GM11168 (cell line): ENCODE results near the gene COL26A1.
"Not testable (repeated sequence)": the region's sequence is repeated elsewhere in the genome, so short reads cannot be mapped to it uniquely, and the experiment has no call there.

Experiments
- in situ Hi-C: fragments of 300-500 bp; cut with MboI; formaldehyde crosslinking; loops from one replicate; pipeline ENCODE4 v1.12.0; 2022; ENCODE audit warnings: low sequenced_read_pairs; ENCODE audit not compliant: unreplicated experiment

COL26A1 gene

GRCh38 chr7:101399759-101400158 lies 37.1 kb downstream of the COL26A1 start:
- in situ Hi-C loops: no loop called here

GRCh38 chr7:101400751-101401150 lies 38.1 kb downstream of the COL26A1 start:
- in situ Hi-C loops: no loop called here

- in situ Hi-C loops: no loop called here
Measured at GRCh38 chr7:101401390-101402080, 38.9 kb downstream of the COL26A1 start.

DNA sequence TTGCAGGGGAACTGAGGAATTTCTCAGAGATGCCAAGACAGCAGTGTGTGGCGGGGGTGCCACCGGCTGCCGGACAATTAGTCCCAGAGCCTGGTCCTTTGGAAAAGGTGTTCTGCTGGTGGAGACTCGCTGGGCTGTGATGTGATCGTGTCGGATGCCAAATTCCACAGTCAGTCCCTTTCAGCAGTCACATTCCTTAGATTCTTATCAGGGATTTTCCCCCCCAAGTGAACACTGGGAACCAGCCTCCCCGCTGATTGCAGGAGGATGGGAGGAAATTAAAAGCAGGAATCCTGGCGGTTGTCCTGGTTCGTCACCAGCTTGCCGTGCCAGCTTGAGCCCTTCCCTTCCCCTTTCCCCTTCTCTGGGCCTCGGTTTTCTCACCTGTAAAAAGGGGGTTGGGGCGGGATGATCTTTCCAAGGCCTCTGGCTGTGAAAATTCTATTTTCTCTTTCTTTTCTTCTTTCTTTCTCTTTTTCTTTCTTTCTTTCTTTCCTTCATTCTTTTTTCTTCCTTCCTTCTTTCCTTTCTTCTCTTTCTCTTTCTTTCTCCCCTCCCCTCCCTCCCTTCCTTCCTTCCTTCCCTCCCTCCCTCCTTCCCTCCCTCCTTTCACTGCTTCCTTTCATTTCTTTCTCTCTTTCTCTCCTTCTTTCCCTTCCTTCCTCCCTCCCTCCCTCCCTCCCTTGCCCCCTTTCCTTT lies 39.6 kb downstream of the COL26A1 start:
- in situ Hi-C loops: no loop called here

DNA sequence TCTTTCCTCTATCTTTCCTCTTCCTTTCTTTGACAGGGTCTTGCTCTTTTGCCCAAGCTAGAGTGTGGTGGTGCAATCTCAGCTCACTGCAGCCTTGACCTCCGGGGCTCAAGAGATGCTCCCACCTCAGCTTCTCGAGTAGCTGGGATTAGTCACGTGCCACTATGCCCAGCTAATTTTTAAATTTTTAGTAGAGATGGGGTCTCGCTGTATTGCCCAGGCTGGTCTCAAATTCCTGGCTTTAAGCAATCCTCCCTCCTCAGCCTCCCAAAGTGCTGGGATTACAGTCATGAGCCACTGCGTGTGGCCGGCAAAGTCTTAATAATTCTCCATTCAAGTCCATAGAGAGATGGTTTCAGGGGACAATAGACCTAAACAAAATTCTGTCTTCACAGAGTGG lies 40.2 kb downstream of the COL26A1 start:
- in situ Hi-C loops: no loop called here

DNA sequence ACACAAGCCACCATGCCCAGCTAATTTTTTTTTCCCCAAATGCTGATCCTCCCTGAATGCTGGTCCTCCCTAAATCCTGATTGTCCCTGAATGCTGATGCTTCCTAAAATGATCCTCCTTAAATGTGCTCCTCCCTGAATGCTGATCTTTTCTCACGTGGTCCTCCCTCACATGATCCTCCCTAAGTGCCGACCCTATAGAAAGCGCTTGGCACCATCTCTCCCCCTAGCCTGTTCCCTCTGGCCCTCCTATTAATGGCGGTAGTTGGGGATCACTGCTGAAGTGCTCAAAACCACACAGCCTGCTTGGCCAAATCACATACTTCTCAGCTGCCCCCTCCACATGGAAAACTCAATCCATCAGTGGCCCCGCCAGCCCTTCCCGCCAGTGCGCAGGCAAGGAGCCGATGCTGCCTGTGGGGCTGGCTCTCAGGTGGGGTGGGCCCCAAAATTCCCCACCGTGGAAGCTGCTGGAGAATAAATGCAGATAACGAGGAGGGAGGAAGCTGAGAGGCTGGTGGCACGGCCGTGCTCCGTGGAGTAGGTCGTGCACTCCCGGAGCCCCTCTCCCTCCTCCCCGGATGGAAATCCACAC lies 42.9 kb downstream of the COL26A1 start:
- in situ Hi-C loops: no loop called here

DNA sequence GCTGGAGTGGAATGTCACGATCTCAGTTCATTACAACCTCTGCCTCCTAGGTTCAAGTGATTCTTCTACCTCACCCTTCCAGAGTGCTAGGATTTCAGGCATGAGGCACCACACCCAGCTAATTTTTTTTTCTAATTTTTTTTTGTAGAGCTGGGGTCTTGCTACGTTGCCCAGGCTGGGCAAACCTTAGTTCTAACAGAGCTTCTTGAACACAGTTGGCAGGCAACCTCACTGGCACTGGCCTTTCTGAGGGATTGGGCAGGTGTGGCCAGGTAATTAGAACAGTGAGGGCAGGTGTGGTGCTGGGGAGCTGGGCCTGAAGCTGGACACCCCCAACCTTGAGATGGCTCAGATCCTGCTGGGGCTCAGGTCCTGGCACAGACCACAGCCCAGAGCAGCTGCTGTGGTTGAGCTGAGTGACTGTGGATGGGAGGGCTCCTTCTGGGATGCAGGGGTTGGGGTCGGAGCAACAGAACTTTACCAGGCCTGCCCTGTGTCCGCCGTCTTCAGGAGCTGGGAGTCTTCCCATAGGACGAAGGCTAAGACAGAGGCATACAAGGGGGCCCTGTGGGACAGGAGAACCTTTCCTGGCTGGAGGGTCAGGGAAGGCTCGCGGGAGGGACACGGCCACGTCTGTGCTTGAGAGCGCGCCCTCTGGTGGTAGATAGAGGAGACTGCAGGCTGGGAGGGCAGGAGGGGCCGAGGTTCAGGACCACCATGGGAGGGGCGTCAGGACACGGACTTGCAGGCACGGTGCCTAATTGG lies 48.2 kb downstream of the COL26A1 start:
- in situ Hi-C loops: no loop called here

- in situ Hi-C loops: no loop called here
Measured at GRCh38 chr7:101411508-101411874, 48.8 kb downstream of the COL26A1 start.

GRCh38 chr7:101412976-101413375 lies 50.3 kb downstream of the COL26A1 start:
- in situ Hi-C loops: no loop called here

GRCh38 chr7:101418694-101419093 lies 56.0 kb downstream of the COL26A1 start:
- in situ Hi-C loops: no loop called here

DNA sequence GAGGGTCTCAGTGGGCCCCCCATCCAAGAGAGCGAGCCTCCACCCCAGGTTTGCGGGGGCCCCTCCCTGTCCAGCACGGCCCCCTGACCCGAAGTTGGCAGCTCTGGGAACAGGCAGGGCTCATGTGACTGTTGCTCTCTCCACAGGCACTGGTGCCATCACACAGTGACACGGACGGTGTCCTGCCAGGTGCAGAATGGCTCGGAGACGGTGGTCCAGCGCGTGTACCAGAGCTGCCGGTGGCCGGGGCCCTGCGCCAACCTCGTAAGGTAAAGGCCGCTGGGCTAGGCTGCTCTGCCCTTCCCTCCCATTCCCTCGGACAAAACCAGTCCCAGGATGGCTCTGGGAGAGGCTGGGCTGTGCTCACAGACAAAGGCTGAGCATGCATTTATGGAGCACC lies 57.2 kb downstream of the COL26A1 start:
- in situ Hi-C loops: no loop called here

DNA sequence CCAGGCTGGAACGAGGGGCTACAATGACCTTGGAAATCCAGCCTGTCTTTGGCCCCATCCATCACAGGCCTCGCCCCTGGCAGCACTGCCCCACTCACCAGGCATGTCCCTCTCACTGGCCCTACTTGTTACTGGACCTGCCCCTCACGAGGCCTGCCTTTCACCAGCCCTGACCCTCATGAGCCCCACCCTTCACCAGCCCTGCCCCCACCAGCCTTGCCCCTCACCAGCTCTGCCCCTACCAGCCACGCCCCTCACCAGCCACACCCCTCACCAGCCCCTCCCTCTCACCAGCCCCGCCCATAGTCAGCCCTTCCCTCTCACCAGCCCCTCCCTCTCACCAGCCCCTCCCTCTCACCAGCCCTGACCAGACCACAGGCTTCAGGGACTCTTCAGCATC lies 57.8 kb downstream of the COL26A1 start:
- in situ Hi-C loops: no loop called here

- in situ Hi-C loops: no loop called here
Measured at GRCh38 chr7:101422356-101423195, 59.9 kb downstream of the COL26A1 start.

DNA sequence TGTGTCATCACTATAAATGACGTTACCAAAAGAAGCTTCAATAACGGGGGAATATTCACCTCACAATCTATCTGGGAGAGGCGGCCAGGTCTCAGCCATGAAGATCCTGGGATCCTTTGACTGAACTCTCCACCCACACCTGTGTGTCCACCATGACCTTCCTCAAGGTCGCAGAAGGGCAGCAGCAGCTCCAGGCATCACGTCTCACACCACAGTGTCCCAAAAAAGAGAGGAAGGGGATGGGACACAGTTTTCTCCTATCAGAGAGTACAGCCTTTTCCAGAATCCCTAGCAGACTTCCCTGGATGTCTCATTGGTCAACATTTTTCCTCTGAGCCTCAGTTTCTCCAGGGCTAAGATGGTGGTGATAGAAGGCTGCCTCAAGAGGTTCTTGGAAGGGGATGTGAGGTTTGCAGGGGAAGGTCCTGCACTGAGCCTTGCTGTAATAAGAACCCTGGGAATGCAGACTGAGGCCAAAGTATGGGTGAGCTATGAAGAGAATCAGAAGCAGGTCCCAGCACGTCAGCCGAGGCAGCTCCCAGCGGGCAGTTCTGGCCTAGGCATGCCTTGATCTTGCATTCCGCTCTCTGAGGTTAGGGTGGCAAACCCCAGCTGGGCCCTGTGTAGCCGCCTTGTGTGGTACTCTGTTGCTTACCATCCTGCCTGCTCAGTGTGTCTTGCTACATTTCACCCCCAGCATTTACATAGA lies 63.8 kb downstream of the COL26A1 start:
- in situ Hi-C loops: no loop called here

- in situ Hi-C loops: no loop called here
Measured at GRCh38 chr7:101428093-101428866, 65.6 kb downstream of the COL26A1 start.

DNA sequence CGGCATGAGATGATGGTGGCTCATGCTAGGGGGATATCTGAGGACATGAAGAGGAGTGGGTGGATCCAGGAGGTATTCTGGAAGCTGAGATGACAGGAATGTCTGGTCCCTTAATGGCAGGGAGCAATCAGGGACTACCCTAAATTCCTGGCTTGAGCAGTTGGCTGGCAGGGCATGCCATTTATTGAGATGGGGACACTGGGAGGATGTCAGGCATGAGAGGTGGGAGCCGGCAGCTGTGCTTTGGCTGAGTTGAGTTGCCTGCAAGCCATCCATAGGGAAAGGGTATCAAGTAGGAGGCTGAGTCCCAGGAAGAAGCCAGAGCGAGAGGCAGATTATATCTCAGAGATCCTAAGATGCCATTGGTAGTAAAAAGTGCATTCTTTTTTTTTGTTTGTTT lies 69.6 kb downstream of the COL26A1 start:
- in situ Hi-C loops: no loop called here

- in situ Hi-C loops: no loop called here
Measured at GRCh38 chr7:101433688-101434087, 71.0 kb downstream of the COL26A1 start.

- in situ Hi-C loops: not testable (repeated sequence)
Measured at GRCh38 chr7:101434155-101434554, 71.5 kb downstream of the COL26A1 start.
